NB4 (cell line): Measurements from ENCODE around the gene C1orf21.

Experiments
- CTCF ChIP-seq: IDR thresholded peaks from one replicate; pipeline ENCODE4 v1.5.1; 2012; ENCODE audit warnings: low read depth, low read length
- POLR2A ChIP-seq: IDR thresholded peaks from 2 replicates; pipeline ENCODE4 v1.6.1; 2011; ENCODE audit warnings: mild to moderate bottlenecking; ENCODE audit not compliant: insufficient read length; ENCODE audit errors: extremely low read depth

- TF ChIP-seq CTCF (no peak), POLR2A (no peak)
Measured at GRCh38 chr1:184497959-184498723, 111.3 kb downstream of the C1orf21 start.
